ENCODE measurements around the gene GPHA2.

Gene GPHA2

GRCh38 chr11:64888729-64889511 is 46.8 kb downstream of the GPHA2 start:
- DNase-seq, result no peak

DNA sequence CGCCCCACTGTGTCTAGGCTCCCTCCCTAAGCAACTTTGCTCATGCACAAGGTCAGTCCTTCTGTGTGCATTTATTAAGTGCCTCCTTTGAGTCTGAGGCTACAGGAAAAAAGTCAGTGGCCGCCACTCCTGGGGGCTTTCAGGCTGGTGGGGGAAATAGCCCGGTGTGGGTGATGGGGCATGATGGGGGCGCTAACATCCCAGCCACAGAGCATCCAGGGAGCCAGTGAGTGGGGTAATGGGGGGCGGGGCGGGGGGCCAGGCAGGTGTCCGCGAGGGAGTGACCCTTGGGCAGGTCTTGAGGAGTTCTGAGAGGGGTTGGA is 47.3 kb downstream of the GPHA2 start:
- DNase-seq, result no peak

DNA sequence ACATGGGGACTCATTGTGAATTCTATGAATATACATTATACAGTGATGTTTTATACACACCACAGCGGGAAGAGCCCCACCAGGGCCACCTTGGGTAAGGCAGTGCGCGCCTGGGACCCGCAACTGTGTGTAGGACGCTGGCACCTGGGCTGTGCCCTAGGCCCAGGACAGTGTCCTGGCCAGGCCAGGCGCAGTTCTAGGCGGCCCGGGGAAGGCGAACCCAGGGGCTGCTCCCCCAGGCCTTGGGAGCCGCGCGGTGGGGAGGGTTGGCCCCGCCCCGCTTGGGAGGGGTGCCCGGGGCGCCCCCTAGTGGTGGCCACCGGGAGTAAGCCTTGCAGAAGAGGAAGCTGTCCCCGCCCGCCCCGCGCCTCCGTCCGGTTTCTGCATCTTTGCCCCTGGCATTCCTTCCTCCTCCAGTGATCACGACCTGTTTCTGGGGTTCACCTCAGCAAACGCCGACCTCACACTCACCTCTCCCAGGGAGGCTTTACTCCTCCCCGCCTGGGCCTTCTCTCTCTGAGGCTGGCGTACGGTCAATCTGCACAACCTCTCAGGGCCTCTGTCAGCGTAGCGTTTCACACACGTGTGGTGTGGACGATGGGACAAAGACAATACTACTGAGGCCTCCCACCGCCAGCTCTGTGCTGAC is 47.8 kb downstream of the GPHA2 start:
- no peak for DNase-seq

DNA sequence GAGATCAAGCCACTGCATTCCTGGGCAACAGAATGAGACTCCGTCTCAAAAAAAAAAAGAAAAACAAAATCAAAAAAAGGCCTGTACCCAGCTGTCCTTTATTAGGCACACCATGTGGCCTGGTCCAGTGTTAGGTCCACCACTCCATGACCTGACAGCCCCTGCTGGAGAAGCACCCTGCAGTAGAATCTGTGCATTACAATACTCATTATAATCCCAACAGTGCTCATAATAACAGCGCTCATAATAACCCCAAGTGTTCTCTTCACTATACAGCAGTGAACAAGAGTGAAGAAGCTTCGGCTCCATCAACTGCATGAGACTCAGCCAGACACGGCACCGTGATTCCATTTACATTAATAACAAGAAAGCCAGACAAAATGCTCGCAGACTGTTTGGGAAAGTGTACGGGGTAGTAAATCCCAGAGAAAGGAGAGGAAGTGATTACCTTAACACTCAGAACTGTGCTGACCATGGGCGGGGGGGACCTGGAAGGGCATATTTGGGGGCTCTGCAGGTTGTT is 48.4 kb downstream of the GPHA2 start:
- no peak for DNase-seq

DNA sequence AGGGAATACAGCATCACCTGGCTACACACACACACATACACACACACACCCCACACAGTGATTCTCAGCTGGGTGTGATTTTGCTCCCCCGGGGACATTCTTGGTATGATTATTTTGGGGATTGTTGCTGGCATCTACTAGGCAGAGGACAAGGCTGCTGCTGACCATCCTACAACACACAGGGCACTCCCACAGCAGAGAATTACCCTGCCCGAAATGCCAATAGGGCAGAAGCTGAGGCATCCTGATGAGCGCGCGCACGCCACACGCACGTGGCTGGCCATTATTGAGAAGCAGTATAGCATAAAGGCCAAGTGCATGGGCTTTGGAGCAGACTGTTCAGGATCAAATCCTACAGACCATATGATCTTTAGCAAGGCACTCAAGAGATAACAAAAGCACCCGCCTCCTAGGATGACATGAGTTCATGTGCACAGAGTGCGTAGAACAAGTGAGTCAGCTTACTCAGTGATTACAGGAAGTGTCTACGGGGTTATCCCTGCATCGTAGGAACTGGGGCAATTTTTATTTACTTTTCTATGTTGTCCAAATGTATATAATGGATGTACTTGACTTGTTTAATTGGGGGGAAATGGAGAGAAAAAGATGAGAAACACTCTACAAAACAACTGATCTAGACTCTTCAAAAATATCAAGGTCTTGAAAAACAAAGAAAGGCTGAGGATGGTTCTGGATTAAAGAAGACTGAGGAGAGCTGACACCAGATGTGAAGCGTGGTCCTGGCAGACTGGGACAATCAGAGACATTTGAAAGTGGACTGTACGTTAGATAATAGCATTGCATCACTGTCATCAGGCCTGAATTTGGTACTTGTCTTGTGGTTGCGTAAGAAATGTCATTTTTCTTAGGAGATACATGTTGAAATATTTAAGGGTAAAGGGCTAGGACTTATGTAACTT is 50.1 kb downstream of the GPHA2 start:
- no peak for DNase-seq
